Prostate gland (tissue), 2 donors: ENCODE measurements around the gene PDGFD. TPM values are rescaled to one million over a fixed set of nuclear protein-coding genes. Genes with fewer than 3 reads are reported as not detected.

ENCODE experiments used
- DNase-seq: peaks from one replicate; pipeline ENCODE4 v3.0.0-alpha.2; 2019; ENCODE audit warnings: low spot score
- H3K27ac ChIP-seq, 2 donors: fragments of 200-600 bp; sonication (generic); 2 replicates each; pipeline ENCODE4 v1.5.1; 2017 to 2019
- H3K27me3 ChIP-seq: fragments of 200-600 bp; sonication (generic); replicated peaks from 2 replicates; pipeline ENCODE4 v1.5.1; 2019; ENCODE audit not compliant: insufficient read depth
- H3K36me3 ChIP-seq, 2 donors: fragments of 200-600 bp; sonication (generic); 1 replicate in 1 of 2; 2 replicates in 1 of 2; pipeline versions ENCODE4 v1.5.1 to v1.8.1; 2017 to 2019
- H3K4me1 ChIP-seq: fragments of 200-600 bp; sonication (generic); replicated peaks from 2 replicates; pipeline ENCODE4 v1.5.1; 2019
- H3K4me3 ChIP-seq, 2 donors: fragments of 200-600 bp; sonication (generic); 2 replicates each; pipeline ENCODE4 v1.5.1; 2017 to 2019
- H3K9me3 ChIP-seq: fragments of 200-600 bp; sonication (generic); 2 replicates; pipeline ENCODE4 v1.5.1; 2017
- POLR2A ChIP-seq: fragments of 450-650 bp; IDR thresholded peaks from one replicate; pipeline ENCODE4 v1.6.1; 2016; ENCODE audit warnings: antibody characterized with exemption, mild to moderate bottlenecking
- POLR2AphosphoS5 ChIP-seq: sonication (generic); formaldehyde crosslinking; IDR thresholded peaks from one replicate; pipeline ENCODE4 v1.6.1; 2017; ENCODE audit warnings: antibody characterized with exemption
- WGBS: methylation state at CpG from one replicate; pipeline ENCODE4 v1.1.5; 2018; 5-methylcytosine and 5-hydroxymethylcytosine counted together
- intact Hi-C: fragments of 100-400 bp; cut with DNase I; formaldehyde crosslinking; loops from one replicate; pipeline ENCODE4 v1.14.2; 2022
- total RNA-seq, 2 donors: library from RNA; depleted of rRNA; stranded (reverse); fragments of >200 nt; gene quantifications; one replicate each; pipeline ENCODE4 v1.1.0, GENCODE V29; 2016
- TF ChIP-seq, protein P1 (sequence below), 4 experiments: fragments of 200-600 bp in 2 of 4; fragments of 450-650 bp in 2 of 4; sonication (generic) in 2 of 4; IDR thresholded peaks; 1 replicate in 3 of 4; 2 replicates in 1 of 4; pipeline ENCODE4 v1.5.1; 2016 to 2019; ENCODE audit warnings: antibody characterized with exemption in 4 of 4, mild to moderate bottlenecking in 2 of 4, moderate library complexity in 2 of 4

Gene PDGFD
- total RNA-seq, 2 donors from 2014 or later: 12.6 to 19.4 TPM

DNA sequence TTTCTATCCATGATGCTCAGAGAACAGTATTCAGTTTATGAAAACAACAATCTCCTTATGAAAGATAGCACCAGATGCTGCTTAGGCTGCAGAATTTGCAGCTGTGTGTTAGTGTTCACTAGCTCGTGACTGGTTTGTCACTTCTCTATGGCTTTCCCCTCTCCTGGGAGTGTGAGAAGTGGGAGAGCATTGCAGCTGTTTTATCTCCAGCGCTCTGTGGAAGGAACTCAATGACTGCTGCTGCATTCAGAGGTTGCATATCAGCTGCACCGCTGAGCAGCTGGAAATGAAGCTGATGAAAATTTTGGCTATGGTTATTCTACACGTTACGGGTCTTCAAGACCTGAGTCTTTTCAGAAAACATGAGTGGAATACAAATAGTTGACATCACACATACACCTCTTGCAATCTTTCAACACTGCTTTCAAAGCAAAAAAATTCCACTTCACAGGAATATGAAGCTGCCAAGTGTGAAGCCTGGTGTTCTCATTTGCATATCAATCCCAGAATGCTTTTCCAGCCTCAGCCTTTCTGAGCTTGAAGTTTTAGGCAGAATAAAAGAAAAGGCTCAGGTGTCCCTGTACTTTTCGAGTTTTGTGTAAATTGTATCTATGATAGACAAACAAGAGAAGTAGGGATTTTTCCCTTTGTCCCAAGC is 276.8 kb downstream of the PDGFD start:
- Histone ChIP-seq H3K9me3 (no peaks in the 10 kb centered on the region), H3K36me3 (no peaks in the 10 kb centered on the region), H3K4me1 (no peaks in the 10 kb centered on the region), H3K27ac (no peak overlapping the region), H3K4me3 (no peak overlapping the region), H3K27me3 (no peaks in the 10 kb centered on the region)
- WGBS: 62% methylated on average over 6 of the region's 6 CpGs
- no peak for TF ChIP-seq POLR2A
- no peak for TF ChIP-seq POLR2AphosphoS5
- TF ChIP-seq, protein P1, sequence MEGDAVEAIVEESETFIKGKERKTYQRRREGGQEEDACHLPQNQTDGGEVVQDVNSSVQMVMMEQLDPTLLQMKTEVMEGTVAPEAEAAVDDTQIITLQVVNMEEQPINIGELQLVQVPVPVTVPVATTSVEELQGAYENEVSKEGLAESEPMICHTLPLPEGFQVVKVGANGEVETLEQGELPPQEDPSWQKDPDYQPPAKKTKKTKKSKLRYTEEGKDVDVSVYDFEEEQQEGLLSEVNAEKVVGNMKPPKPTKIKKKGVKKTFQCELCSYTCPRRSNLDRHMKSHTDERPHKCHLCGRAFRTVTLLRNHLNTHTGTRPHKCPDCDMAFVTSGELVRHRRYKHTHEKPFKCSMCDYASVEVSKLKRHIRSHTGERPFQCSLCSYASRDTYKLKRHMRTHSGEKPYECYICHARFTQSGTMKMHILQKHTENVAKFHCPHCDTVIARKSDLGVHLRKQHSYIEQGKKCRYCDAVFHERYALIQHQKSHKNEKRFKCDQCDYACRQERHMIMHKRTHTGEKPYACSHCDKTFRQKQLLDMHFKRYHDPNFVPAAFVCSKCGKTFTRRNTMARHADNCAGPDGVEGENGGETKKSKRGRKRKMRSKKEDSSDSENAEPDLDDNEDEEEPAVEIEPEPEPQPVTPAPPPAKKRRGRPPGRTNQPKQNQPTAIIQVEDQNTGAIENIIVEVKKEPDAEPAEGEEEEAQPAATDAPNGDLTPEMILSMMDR (IDR thresholded peaks at IDR 0.05): no peak
- intact Hi-C loops: no loop called here
- DNase-seq: no peak

DNA sequence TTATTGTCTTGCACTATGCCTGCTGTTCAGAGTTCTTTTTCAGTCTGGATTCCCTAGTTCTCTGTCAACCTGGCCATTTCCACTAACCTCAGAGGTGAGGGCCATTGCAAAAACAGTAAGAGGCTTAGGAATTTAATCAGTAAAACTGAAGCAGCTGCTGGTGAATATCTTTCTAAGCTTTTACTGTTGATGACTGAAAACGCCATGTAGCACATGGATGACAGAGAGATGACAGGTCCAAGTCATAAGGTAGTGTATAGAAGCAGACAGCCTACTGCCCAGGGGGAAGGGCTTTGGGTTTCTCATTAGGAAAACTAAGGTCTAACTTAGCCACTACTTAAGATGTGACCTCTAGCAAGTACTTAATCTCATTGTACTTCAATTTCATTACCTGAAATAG is 280.1 kb downstream of the PDGFD start:
- Histone ChIP-seq H3K4me3 (no peak overlapping the region), H3K4me1 (no peaks in the 10 kb centered on the region), H3K27me3 (no peaks in the 10 kb centered on the region), H3K27ac (no peak overlapping the region), H3K36me3 (no peaks in the 10 kb centered on the region), H3K9me3 (no peaks in the 10 kb centered on the region)
- WGBS: 92% methylated on average over 1 of the region's 1 CpG
- intact Hi-C loops: no loop called here
- TF ChIP-seq, protein P1 (IDR thresholded peaks at IDR 0.05): no peak
- no peak for TF ChIP-seq POLR2AphosphoS5
- TF ChIP-seq POLR2A: no peak
- no peak for DNase-seq

DNA sequence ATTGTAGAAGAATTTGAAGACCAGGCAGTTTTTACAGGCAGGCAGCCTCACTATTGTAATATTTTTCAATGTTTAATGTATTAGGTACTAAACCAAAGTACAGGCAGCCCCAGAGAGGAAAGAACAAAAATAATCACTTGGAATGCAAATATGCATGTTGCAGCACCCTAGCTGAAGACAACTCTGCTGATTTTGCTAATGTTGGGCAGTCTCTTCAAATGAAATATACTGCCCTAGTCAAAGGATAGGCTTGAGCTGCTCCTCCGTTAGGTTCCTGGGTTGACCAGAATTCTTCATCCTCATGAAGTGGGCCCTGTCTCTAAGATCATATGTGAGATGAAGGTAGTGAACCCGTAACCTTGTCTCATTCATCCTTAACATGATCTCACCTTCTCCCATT is 280.7 kb downstream of the PDGFD start:
- no peaks in the 10 kb centered on the region for H3K27me3 ChIP-seq
- no peaks in the 10 kb centered on the region for H3K4me1 ChIP-seq
- H3K9me3 ChIP-seq: no peaks in the 10 kb centered on the region
- DNase-seq: no peak
- intact Hi-C loops: no loop called here
- WGBS: 87% methylated on average over 2 of the region's 2 CpGs
- TF ChIP-seq POLR2A (no peak), POLR2AphosphoS5 (no peak)
- TF ChIP-seq, protein P1 (IDR thresholded peaks at IDR 0.05): no peak
- no peak overlapping the region for H3K27ac ChIP-seq
- no peaks in the 10 kb centered on the region for H3K36me3 ChIP-seq
- no peak overlapping the region for H3K4me3 ChIP-seq

DNA sequence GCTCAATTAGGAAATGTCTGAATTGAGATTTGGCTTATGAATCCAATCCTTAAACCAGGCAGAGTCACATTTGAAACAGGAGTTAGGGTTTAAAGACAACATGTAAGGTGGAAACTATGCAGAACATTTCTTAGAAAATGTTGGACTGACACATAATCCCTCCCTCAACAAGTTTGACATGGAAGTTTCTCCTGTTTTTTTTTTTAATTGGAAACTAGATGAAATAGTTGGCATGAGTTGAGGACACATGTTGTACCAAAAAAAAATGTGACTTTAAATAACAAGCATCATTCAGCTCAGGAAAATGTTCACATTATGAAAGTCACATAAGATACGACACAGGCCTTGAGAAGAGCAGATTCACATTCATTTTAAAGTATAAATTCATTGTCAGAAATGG is 282.4 kb downstream of the PDGFD start:
- no peaks in the 10 kb centered on the region for H3K27me3 ChIP-seq
- WGBS: 25% methylated on average over 1 of the region's 1 CpG
- H3K9me3 ChIP-seq: no peaks in the 10 kb centered on the region
- no peak for DNase-seq
- intact Hi-C loops: no loop called here
- H3K4me3 ChIP-seq: no peak overlapping the region
- H3K4me1 ChIP-seq: no peaks in the 10 kb centered on the region
- no peaks in the 10 kb centered on the region for H3K36me3 ChIP-seq
- peak overlapping the region in 1 of 2 donors; percentile 8 for H3K27ac ChIP-seq
- TF ChIP-seq POLR2AphosphoS5: peak; percentile 32
- TF ChIP-seq POLR2A: no peak
- TF ChIP-seq, protein P1 (IDR thresholded peaks at IDR 0.05): no peak

DNA sequence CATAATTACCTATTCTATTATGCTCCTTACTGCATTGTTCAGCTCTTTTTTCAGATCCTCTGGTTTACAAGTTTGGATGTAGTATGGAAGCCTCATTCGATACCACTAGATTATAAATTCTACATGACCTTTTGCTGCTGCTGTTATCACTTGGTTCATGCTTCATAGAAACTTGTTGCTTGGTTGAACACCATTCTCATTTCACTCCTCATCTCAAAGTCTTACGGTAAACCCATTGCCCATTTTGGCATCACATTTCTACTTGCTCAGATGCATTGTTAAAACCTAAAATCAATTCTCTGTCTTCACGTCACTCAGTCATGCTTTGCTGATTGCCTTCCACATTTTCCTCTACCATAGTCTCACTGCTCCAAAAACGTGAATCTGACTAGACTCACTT is 283.0 kb downstream of the PDGFD start:
- no peak for DNase-seq
- no peak for TF ChIP-seq POLR2AphosphoS5
- TF ChIP-seq, protein P1 (IDR thresholded peaks at IDR 0.05): no peak
- TF ChIP-seq POLR2A: no peak
- H3K27me3 ChIP-seq: no peaks in the 10 kb centered on the region
- no peak overlapping the region for H3K27ac ChIP-seq
- H3K4me1 ChIP-seq: no peaks in the 10 kb centered on the region
- 89% methylated on average over 4 of the region's 4 CpGs for WGBS
- no peak overlapping the region for H3K4me3 ChIP-seq
- no peaks in the 10 kb centered on the region for H3K9me3 ChIP-seq
- H3K36me3 ChIP-seq: no peaks in the 10 kb centered on the region
- intact Hi-C loops: no loop called here
